GM03348 (cell line): ENCODE measurements around the gene ZNF524.
A peak's percentile ranks its signal among the peaks of the same experiment; 100 is the strongest.
"Not testable (repeated sequence)": the region's sequence is repeated elsewhere in the genome, so short reads cannot be mapped to it uniquely, and the experiment has no call there.

ENCODE experiments used
- DNase-seq: peaks from one replicate; pipeline ENCODE4 v3.0.0; 2012; ENCODE audit warnings: low spot score

Gene ZNF524

GRCh38 chr19:55599842-55600661, at the start of gene ZNF524:
TSS of gene ZNF524 (plus strand) at chr19:55600288. CDS start at chr19:55602113, 1,825 bp downstream.
- peak; percentile 93 for DNase-seq

GRCh38 chr19:55550321-55550650, 49.8 kb upstream of the ZNF524 start:
- no peak for DNase-seq

- DNase-seq: no peak
Observed at GRCh38 chr19:55552206-55552605, 47.9 kb upstream of the ZNF524 start.

GRCh38 chr19:55552620-55553019, 47.5 kb upstream of the ZNF524 start:
- peak; percentile 81 for DNase-seq

GRCh38 chr19:55553217-55554182, 46.6 kb upstream of the ZNF524 start:
- no peak for DNase-seq

GRCh38 chr19:55554302-55554701, 45.8 kb upstream of the ZNF524 start:
- no peak for DNase-seq

- no peak for DNase-seq
Observed at GRCh38 chr19:55554741-55555152, 45.3 kb upstream of the ZNF524 start.

- DNase-seq: no peak
Observed at GRCh38 chr19:55559684-55560083, 40.4 kb upstream of the ZNF524 start.

- DNase-seq: peak; percentile 48
Observed at GRCh38 chr19:55563261-55563690, 36.8 kb upstream of the ZNF524 start.

- DNase-seq: no peak
Observed at GRCh38 chr19:55566823-55567222, 33.3 kb upstream of the ZNF524 start.

GRCh38 chr19:55567708-55568328, 32.3 kb upstream of the ZNF524 start:
- no peak for DNase-seq

GRCh38 chr19:55569477-55569876, 30.6 kb upstream of the ZNF524 start:
- DNase-seq: not testable (repeated sequence)

GRCh38 chr19:55573929-55574328, 26.2 kb upstream of the ZNF524 start:
- not testable (repeated sequence) for DNase-seq

- DNase-seq: no peak
Observed at GRCh38 chr19:55576746-55577145, 23.3 kb upstream of the ZNF524 start.

- DNase-seq: no peak
Observed at GRCh38 chr19:55578031-55578760, 21.9 kb upstream of the ZNF524 start.

- DNase-seq: peak; percentile 13
Observed at GRCh38 chr19:55578761-55579747, 21.0 kb upstream of the ZNF524 start.

- peak; percentile 59 for DNase-seq
Observed at GRCh38 chr19:55579766-55580621, 20.1 kb upstream of the ZNF524 start.

- DNase-seq: peak; percentile 95
Observed at GRCh38 chr19:55580628-55581144, 19.4 kb upstream of the ZNF524 start, which contains the start of gene ZNF579. TSS of gene ZNF579 (minus strand) at chr19:55580848. CDS start at chr19:55579639, 1,209 bp downstream.
